ENCODE results near the gene TMEM9B.

The TMEM9B gene

GRCh38 chr11:8930456-8931175, 33.6 kb downstream of the TMEM9B start:
- DNase-seq (ENCODE audit: low spot score): no peak

GRCh38 chr11:8928981-8929615, 35.1 kb downstream of the TMEM9B start:
- peak; percentile 37 for DNase-seq (ENCODE audit: low spot score)

- no peak for DNase-seq (ENCODE audit: low spot score)
These were observed 36.0 kb downstream of the TMEM9B start for GRCh38 chr11:8928205-8928604.

GRCh38 chr11:8927233-8927632, 37.0 kb downstream of the TMEM9B start:
- DNase-seq (ENCODE audit: low spot score): no peak

GRCh38 chr11:8926236-8926635, 38.0 kb downstream of the TMEM9B start:
- no peak for DNase-seq (ENCODE audit: low spot score)

GRCh38 chr11:8925711-8926110, 38.5 kb downstream of the TMEM9B start:
- DNase-seq (ENCODE audit: low spot score): no peak

GRCh38 chr11:8922691-8923090, 41.6 kb downstream of the TMEM9B start:
- no peak for DNase-seq (ENCODE audit: low spot score)

- peak; percentile 89 for DNase-seq (ENCODE audit: low spot score)
These were observed 47.0 kb downstream of the TMEM9B start for GRCh38 chr11:8917157-8917825.

- DNase-seq (ENCODE audit: low spot score): no peak
These were observed 49.6 kb downstream of the TMEM9B start for GRCh38 chr11:8914661-8915018.

GRCh38 chr11:8913961-8914660, 50.1 kb downstream of the TMEM9B start:
- peak; percentile 45 for DNase-seq (ENCODE audit: low spot score)

- DNase-seq (ENCODE audit: low spot score): peak; percentile 97
These were observed 53.0 kb downstream of the TMEM9B start, which contains the start of gene AKIP1 for GRCh38 chr11:8911029-8911823. AKIP1 (plus strand) TSS chr11:8911189; CDS start chr11:8911450, 261 bp downstream.

- DNase-seq (ENCODE audit: low spot score): no peak
These were observed 53.6 kb downstream of the TMEM9B start for GRCh38 chr11:8910649-8911026.

GRCh38 chr11:8908099-8908498, 56.1 kb downstream of the TMEM9B start:
- no peak for DNase-seq (ENCODE audit: low spot score)

- no peak for DNase-seq (ENCODE audit: low spot score)
These were observed 57.1 kb downstream of the TMEM9B start for GRCh38 chr11:8907116-8907515.

GRCh38 chr11:8905528-8906165, 58.6 kb downstream of the TMEM9B start:
- DNase-seq (ENCODE audit: low spot score): peak; percentile 32

GRCh38 chr11:8899119-8899753, 65.0 kb downstream of the TMEM9B start:
- DNase-seq (ENCODE audit: low spot score): no peak

All from AG20443 (cell line).